HepG2 (cell line): Measurements from ENCODE around the gene SCAANT1. TPM values are rescaled to one million over a fixed set of nuclear protein-coding genes. Genes with fewer than 3 reads are reported as not detected.

Source experiments
- CREM ChIP-seq, 2 experiments: sonication (generic) in 1 of 2; formaldehyde crosslinking in 1 of 2; IDR thresholded peaks; 2 replicates each; pipeline versions ENCODE4 v1.4.0 to v1.6.1; 2016 to 2020; ENCODE audit warnings: antibody characterized with exemption in 1 of 2, mild to moderate bottlenecking in 1 of 2, missing genetic modification reagents in 1 of 2
- ELF3 ChIP-seq: IDR thresholded peaks from 2 replicates; pipeline ENCODE4 v1.6.1; 2016; ENCODE audit warnings: missing genetic modification reagents, missing compliant biosample characterization
- ISL2 ChIP-seq: sonication (generic); formaldehyde crosslinking; IDR thresholded peaks from 2 replicates; pipeline ENCODE4 v1.5.0; 2020; ENCODE audit warnings: missing genetic modification reagents
- MXI1 ChIP-seq: IDR thresholded peaks from 3 replicates; pipeline ENCODE4 v1.6.1; 2012; ENCODE audit warnings: low read depth, low read length, inconsistent platforms, borderline replicate concordance
- NR3C1 ChIP-seq: sonication (generic); formaldehyde crosslinking; IDR thresholded peaks from 2 replicates; pipeline ENCODE4 v1.4.0; 2020; ENCODE audit warnings: missing genetic modification reagents
- SETDB1 ChIP-seq: sonication (generic); formaldehyde crosslinking; IDR thresholded peaks from 2 replicates; pipeline ENCODE4 v1.5.1; 2020; ENCODE audit warnings: missing genetic modification reagents, mild to moderate bottlenecking, borderline replicate concordance
- SIN3A ChIP-seq: IDR thresholded peaks from 2 replicates; pipeline ENCODE4 v1.6.1; 2011; ENCODE audit warnings: low read depth, mild to moderate bottlenecking, control low read depth, low read length, borderline replicate concordance
- SRF ChIP-seq: IDR thresholded peaks from 2 replicates; pipeline ENCODE4 v1.6.1; 2011; ENCODE audit warnings: mild to moderate bottlenecking, low read depth, low read length, moderate library complexity
- SRSF4 ChIP-seq: fragments of 200-400 bp; formaldehyde crosslinking; IDR thresholded peaks from one replicate; pipeline ENCODE4 v1.6.1; 2018; ENCODE audit warnings: mild to moderate bottlenecking, low read depth, low read length, moderate library complexity; ENCODE audit not compliant: poor library complexity, severe bottlenecking
- TRIM24 ChIP-seq: sonication (generic); formaldehyde crosslinking; IDR thresholded peaks from 2 replicates; pipeline ENCODE4 v1.8.0; 2022; ENCODE audit warnings: mild to moderate bottlenecking, missing genetic modification reagents
- ZBTB1 ChIP-seq: sonication (generic); formaldehyde crosslinking; IDR thresholded peaks from 2 replicates; pipeline ENCODE4 v1.4.0; 2020; ENCODE audit warnings: missing genetic modification reagents, borderline replicate concordance
- ZBTB20 ChIP-seq: sonication (generic); formaldehyde crosslinking; IDR thresholded peaks from 2 replicates; pipeline ENCODE4 v1.8.1; 2023; ENCODE audit warnings: missing genetic modification reagents, low read depth, mild to moderate bottlenecking, borderline replicate concordance
- ZNF20 ChIP-seq: sonication (generic); formaldehyde crosslinking; IDR thresholded peaks from 2 replicates; pipeline ENCODE4 v1.4.0; 2020; ENCODE audit warnings: mild to moderate bottlenecking, moderate library complexity, missing genetic modification reagents
- ZNF331 ChIP-seq: sonication (generic); formaldehyde crosslinking; IDR thresholded peaks from 2 replicates; pipeline ENCODE4 v1.4.0; 2020; ENCODE audit warnings: missing genetic modification reagents
- ZNF44 ChIP-seq: sonication (generic); formaldehyde crosslinking; IDR thresholded peaks from 2 replicates; pipeline ENCODE4 v1.5.1; 2020; ENCODE audit warnings: mild to moderate bottlenecking, missing genetic modification reagents
- ZNF562 ChIP-seq: sonication (generic); formaldehyde crosslinking; IDR thresholded peaks from 2 replicates; pipeline ENCODE4 v1.8.0; 2022; ENCODE audit warnings: missing genetic modification reagents, borderline replicate concordance
- ZNF674 ChIP-seq: sonication (generic); formaldehyde crosslinking; IDR thresholded peaks from 2 replicates; pipeline ENCODE4 v1.5.0; 2020; ENCODE audit warnings: low read depth, mild to moderate bottlenecking, missing genetic modification reagents
- polyA plus RNA-seq, 8 experiments: library from polyadenylated mRNA; depleted of rRNA in 3 of 8; stranded (reverse) in 7 of 8; unstranded in 1 of 8; fragments of >200 nt; fragmentation: Illumina TruSeq in 4 of 8; extraction: Trizol in 4 of 8; gene quantifications; 2 replicates each; pipeline versions ENCODE4 v1.2.1 to v1.2.3, GENCODE V29; 2011 to 2016; ENCODE audit warnings: low read depth in 4 of 8, missing spikeins in 1 of 8, mixed read lengths in 1 of 8; ENCODE audit not compliant: insufficient read depth in 1 of 8
- total RNA-seq, 5 experiments: library from RNA; depleted of rRNA; stranded (reverse); fragments of >200 nt; fragmentation: Illumina TruSeq; extraction: Trizol; gene quantifications; 2 replicates each; pipeline ENCODE4 v1.2.3, GENCODE V29; 2016; ENCODE audit warnings: low read depth in 1 of 5
- TF ChIP-seq, protein P1 (sequence below): sonication (generic); formaldehyde crosslinking; IDR thresholded peaks from 2 replicates; pipeline ENCODE4 v1.5.1; 2020; ENCODE audit warnings: mild to moderate bottlenecking, missing genetic modification reagents, moderate library complexity
- TF ChIP-seq, protein P2 (sequence below): sonication (generic); formaldehyde crosslinking; IDR thresholded peaks from 2 replicates; pipeline ENCODE4 v1.5.0; 2020; ENCODE audit warnings: mild to moderate bottlenecking, missing genetic modification reagents
- TF ChIP-seq, protein P3 (sequence below): sonication (generic); formaldehyde crosslinking; IDR thresholded peaks from 2 replicates; pipeline ENCODE4 v1.8.1; 2023; ENCODE audit warnings: mild to moderate bottlenecking, missing genetic modification reagents

Gene SCAANT1
- total and polyA plus RNA-seq, 2 of the 13 experiments (the other 11 are each of a cell fraction or from before 2014, with no cell fraction given), result not detected

GRCh38 chr3:63911873-63912767 lies at the start of gene SCAANT1 (continued):
- TF ChIP-seq, protein P1, sequence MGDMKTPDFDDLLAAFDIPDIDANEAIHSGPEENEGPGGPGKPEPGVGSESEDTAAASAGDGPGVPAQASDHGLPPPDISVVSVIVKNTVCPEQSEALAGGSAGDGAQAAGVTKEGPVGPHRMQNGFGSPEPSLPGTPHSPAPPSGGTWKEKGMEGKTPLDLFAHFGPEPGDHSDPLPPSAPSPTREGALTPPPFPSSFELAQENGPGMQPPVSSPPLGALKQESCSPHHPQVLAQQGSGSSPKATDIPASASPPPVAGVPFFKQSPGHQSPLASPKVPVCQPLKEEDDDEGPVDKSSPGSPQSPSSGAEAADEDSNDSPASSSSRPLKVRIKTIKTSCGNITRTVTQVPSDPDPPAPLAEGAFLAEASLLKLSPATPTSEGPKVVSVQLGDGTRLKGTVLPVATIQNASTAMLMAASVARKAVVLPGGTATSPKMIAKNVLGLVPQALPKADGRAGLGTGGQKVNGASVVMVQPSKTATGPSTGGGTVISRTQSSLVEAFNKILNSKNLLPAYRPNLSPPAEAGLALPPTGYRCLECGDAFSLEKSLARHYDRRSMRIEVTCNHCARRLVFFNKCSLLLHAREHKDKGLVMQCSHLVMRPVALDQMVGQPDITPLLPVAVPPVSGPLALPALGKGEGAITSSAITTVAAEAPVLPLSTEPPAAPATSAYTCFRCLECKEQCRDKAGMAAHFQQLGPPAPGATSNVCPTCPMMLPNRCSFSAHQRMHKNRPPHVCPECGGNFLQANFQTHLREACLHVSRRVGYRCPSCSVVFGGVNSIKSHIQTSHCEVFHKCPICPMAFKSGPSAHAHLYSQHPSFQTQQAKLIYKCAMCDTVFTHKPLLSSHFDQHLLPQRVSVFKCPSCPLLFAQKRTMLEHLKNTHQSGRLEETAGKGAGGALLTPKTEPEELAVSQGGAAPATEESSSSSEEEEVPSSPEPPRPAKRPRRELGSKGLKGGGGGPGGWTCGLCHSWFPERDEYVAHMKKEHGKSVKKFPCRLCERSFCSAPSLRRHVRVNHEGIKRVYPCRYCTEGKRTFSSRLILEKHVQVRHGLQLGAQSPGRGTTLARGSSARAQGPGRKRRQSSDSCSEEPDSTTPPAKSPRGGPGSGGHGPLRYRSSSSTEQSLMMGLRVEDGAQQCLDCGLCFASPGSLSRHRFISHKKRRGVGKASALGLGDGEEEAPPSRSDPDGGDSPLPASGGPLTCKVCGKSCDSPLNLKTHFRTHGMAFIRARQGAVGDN, result peak; percentile 89
- TF ChIP-seq ZNF20 (CRISPR knock-in tag) (no peak), ELF3 (CRISPR knock-in tag) (no peak), ISL2 (CRISPR knock-in tag) (no peak), SRF (no peak), MXI1 (no peak; the same call in 2 of the 3 replicates), ZBTB20 (CRISPR knock-in tag) (peak; percentile 28; the same call in 1 of the 2 replicates), CREM (IDR thresholded peaks at IDR 0.05) (no peak), CREM (CRISPR knock-in tag; IDR thresholded peaks at IDR 0.05) (no peak), SETDB1 (CRISPR knock-in tag) (no peak), SRSF4 (no peak), TRIM24 (CRISPR knock-in tag) (no peak), ZNF331 (CRISPR knock-in tag) (no peak; the same call in 1 of the 2 replicates), ZNF562 (no peak), ZBTB1 (no peak), ZNF44 (CRISPR knock-in tag) (no peak), ZNF674 (CRISPR knock-in tag) (no peak), SIN3A (peak; percentile 20; the same call in 1 of the 2 replicates), NR3C1 (CRISPR knock-in tag) (no peak)
- TF ChIP-seq, protein P2, sequence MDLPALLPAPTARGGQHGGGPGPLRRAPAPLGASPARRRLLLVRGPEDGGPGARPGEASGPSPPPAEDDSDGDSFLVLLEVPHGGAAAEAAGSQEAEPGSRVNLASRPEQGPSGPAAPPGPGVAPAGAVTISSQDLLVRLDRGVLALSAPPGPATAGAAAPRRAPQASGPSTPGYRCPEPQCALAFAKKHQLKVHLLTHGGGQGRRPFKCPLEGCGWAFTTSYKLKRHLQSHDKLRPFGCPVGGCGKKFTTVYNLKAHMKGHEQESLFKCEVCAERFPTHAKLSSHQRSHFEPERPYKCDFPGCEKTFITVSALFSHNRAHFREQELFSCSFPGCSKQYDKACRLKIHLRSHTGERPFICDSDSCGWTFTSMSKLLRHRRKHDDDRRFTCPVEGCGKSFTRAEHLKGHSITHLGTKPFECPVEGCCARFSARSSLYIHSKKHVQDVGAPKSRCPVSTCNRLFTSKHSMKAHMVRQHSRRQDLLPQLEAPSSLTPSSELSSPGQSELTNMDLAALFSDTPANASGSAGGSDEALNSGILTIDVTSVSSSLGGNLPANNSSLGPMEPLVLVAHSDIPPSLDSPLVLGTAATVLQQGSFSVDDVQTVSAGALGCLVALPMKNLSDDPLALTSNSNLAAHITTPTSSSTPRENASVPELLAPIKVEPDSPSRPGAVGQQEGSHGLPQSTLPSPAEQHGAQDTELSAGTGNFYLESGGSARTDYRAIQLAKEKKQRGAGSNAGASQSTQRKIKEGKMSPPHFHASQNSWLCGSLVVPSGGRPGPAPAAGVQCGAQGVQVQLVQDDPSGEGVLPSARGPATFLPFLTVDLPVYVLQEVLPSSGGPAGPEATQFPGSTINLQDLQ (CRISPR knock-in tag), result 0 out of 2 replicates have a peak, but pooled peaks have one; percentile 48
- TF ChIP-seq, protein P3, sequence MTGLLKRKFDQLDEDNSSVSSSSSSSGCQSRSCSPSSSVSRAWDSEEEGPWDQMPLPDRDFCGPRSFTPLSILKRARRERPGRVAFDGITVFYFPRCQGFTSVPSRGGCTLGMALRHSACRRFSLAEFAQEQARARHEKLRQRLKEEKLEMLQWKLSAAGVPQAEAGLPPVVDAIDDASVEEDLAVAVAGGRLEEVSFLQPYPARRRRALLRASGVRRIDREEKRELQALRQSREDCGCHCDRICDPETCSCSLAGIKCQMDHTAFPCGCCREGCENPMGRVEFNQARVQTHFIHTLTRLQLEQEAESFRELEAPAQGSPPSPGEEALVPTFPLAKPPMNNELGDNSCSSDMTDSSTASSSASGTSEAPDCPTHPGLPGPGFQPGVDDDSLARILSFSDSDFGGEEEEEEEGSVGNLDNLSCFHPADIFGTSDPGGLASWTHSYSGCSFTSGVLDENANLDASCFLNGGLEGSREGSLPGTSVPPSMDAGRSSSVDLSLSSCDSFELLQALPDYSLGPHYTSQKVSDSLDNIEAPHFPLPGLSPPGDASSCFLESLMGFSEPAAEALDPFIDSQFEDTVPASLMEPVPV (CRISPR knock-in tag), result no peak
